K562 (cell line): ENCODE measurements around the gene USP2.

Experiments
- CEBPB ChIP-seq: fragments of 450-650 bp; IDR thresholded peaks from 2 replicates; pipeline ENCODE4 v1.6.1; 2016; ENCODE audit warnings: missing genetic modification characterization, missing compliant biosample characterization
- CTCF ChIP-seq, 3 experiments: IDR thresholded peaks in 2 of 3; conservative IDR thresholded peaks in 1 of 3; 2 replicates each; pipeline ENCODE4 v1.5.1; 2011 to 2012; ENCODE audit warnings: low read length in 3 of 3, mild to moderate bottlenecking in 3 of 3, control low read depth in 2 of 3, improper control_type of control experiment in 1 of 3, inconsistent platforms in 1 of 3, low read depth in 1 of 3, mixed read lengths in 1 of 3, moderate library complexity in 1 of 3; ENCODE audit not compliant: insufficient read depth in 2 of 3
- HNRNPH1 ChIP-seq: fragments of 200-400 bp; formaldehyde crosslinking; optimal IDR thresholded peaks from 2 replicates; pipeline ENCODE3; 2017; ENCODE audit warnings: low read depth, mild to moderate bottlenecking, low read length, moderate library complexity
- MAX ChIP-seq: sonication (generic); formaldehyde crosslinking; IDR thresholded peaks from 2 replicates; pipeline ENCODE4 v1.9.0; 2022; ENCODE audit warnings: mild to moderate bottlenecking, missing genetic modification reagents
- PCBP2 ChIP-seq: fragments of 200-400 bp; formaldehyde crosslinking; IDR thresholded peaks from 2 replicates; pipeline ENCODE4 v1.6.1; 2018; ENCODE audit warnings: low read length, low read depth, mild to moderate bottlenecking, moderate library complexity; ENCODE audit not compliant: poor library complexity, severe bottlenecking
- PHB ChIP-seq: fragments of 250-450 bp; sonication (Bioruptor Pico); IDR thresholded peaks from 2 replicates; pipeline ENCODE4 v1.5.0; 2021
- POLR2A ChIP-seq: fragments of 450-650 bp; conservative IDR thresholded peaks from 2 replicates; pipeline ENCODE4 v1.6.1; 2016
- POLR2AphosphoS5 ChIP-seq: IDR thresholded peaks from 2 replicates; pipeline ENCODE4 v1.6.1; 2011; ENCODE audit warnings: mild to moderate bottlenecking, low read depth, low read length, moderate library complexity; ENCODE audit not compliant: control insufficient read depth, insufficient read depth
- RFX5 ChIP-seq: IDR thresholded peaks from 2 replicates; pipeline ENCODE4 v1.6.1; 2011; ENCODE audit warnings: low read depth, mild to moderate bottlenecking, improper control_type of control experiment, low read length
- XRCC5 ChIP-seq: fragments of 200-400 bp; formaldehyde crosslinking; IDR thresholded peaks from 2 replicates; pipeline ENCODE4 v1.6.1; 2017; ENCODE audit warnings: low read depth, mild to moderate bottlenecking, low read length
- TF ChIP-seq, protein P1 (sequence below): fragments of 150-350 bp; conservative IDR thresholded peaks from 2 replicates; pipeline ENCODE4 v1.6.1; 2014; ENCODE audit warnings: low read length
- TF ChIP-seq, protein P2 (sequence below): IDR thresholded peaks from 3 replicates; pipeline ENCODE4 v1.6.1; 2011; ENCODE audit warnings: borderline replicate concordance, mild to moderate bottlenecking; ENCODE audit not compliant: insufficient read length, insufficient read depth

DNA sequence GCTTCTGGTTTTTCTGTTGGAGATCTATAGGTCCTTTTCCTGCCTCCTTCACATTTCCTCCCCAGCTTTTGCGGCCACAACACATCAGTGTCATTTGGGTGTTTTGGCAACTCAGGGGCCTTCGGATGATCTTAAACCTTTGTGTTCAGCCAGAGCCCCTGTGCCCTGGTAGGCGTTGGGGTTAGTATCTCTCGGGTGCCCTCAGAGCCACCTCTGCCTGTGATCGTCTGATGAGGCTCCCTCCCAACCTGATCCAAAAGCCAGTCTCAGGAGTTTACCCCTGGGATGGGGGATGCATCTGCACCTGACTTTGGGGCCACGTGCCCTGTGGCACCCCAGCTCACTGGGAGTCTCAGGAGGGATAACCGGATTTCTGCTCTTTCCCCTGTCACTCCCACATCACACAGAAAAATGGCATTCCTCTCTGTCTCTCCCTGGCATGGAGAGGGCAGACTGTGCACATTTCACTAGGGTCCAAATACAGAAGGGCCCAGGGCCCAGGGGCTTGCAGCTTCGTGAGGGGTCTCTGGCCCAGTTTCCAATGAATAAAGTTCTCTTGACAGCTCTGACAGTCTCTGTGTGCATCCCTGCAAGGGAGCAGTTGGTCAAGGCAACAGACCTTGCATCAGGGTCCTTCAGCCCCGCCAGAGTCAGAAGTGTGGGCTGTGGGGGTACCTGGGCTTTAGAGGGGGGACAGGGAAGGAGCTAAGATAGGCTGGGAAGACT lies 44.6 kb downstream of the USP2 start:
- TF ChIP-seq POLR2AphosphoS5 (no peak), PCBP2 (no peak), RFX5 (no peak), PHB (CRISPR knock-in tag) (no peak), HNRNPH1 (no peak), CTCF (IDR thresholded peaks at IDR 0.05 in 2 of 3, conservative IDR thresholded peaks at IDR 0.05 in 1 of 3; ENCODE audit: insufficient read depth in 2 of 3, low read depth in 1 of 3, low read length in 3 of 3) (no peak), CEBPB (tag) (no peak), MAX (CRISPR knock-in tag) (no peak), POLR2A (no peak), XRCC5 (no peak)
- TF ChIP-seq, protein P1, sequence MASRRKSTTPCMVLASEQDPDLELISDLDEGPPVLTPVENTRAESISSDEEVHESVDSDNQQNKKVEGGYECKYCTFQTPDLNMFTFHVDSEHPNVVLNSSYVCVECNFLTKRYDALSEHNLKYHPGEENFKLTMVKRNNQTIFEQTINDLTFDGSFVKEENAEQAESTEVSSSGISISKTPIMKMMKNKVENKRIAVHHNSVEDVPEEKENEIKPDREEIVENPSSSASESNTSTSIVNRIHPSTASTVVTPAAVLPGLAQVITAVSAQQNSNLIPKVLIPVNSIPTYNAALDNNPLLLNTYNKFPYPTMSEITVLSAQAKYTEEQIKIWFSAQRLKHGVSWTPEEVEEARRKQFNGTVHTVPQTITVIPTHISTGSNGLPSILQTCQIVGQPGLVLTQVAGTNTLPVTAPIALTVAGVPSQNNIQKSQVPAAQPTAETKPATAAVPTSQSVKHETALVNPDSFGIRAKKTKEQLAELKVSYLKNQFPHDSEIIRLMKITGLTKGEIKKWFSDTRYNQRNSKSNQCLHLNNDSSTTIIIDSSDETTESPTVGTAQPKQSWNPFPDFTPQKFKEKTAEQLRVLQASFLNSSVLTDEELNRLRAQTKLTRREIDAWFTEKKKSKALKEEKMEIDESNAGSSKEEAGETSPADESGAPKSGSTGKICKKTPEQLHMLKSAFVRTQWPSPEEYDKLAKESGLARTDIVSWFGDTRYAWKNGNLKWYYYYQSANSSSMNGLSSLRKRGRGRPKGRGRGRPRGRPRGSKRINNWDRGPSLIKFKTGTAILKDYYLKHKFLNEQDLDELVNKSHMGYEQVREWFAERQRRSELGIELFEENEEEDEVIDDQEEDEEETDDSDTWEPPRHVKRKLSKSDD = no peak
- TF ChIP-seq, protein P2, sequence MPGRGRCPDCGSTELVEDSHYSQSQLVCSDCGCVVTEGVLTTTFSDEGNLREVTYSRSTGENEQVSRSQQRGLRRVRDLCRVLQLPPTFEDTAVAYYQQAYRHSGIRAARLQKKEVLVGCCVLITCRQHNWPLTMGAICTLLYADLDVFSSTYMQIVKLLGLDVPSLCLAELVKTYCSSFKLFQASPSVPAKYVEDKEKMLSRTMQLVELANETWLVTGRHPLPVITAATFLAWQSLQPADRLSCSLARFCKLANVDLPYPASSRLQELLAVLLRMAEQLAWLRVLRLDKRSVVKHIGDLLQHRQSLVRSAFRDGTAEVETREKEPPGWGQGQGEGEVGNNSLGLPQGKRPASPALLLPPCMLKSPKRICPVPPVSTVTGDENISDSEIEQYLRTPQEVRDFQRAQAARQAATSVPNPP = no peak
